ENCODE results near the gene SLC26A9. TPM values are rescaled to one million over a fixed set of nuclear protein-coding genes. Genes with fewer than 3 reads are reported as not detected.

Gene SLC26A9
- polyA plus RNA-seq, 1 of the 3 experiments (the other 2 are of a cell fraction) = not detected

DNA sequence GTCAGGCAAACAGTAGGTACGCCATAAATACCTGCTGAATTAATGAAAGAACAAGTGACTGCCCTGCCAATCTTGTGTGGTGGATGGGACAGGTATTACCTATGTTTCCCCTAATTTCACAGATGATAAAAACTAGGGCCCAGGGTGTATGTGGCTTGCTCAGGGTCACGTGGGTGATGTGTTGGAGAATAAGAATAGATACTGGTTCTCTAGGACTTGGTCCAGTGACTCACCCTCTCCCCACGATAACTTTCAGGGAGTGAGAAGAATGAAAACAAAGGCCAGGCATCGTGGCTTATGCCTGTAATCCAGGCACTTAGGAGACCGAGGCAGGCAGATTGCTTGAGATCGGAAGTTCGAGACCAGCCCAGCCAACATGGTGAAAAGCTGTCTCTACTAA is 26.7 kb downstream of the SLC26A9 start:
- Histone ChIP-seq H4K20me1 (ENCODE audit: insufficient read depth) (no peaks in the 10 kb centered on the region), H3K4me3 (ENCODE audit: low read depth in 2 of 2, low read length in 1 of 2) (no peak overlapping the region), H3K9ac (no peak overlapping the region), H3K79me2 (ENCODE audit: insufficient read depth) (no peaks in the 10 kb centered on the region), H3K4me2 (no peak overlapping the region), H3F3A (replicated peaks; ENCODE audit: insufficient read depth) (no peaks in the 10 kb centered on the region), H3K27me3 (ENCODE audit: insufficient read depth) (no peaks in the 10 kb centered on the region), H3K9me2 (no peaks in the 10 kb centered on the region), H3K27ac (ENCODE audit: low read depth in 2 of 2, low read length in 1 of 2) (no peak overlapping the region), H3K9me3 (no peaks in the 10 kb centered on the region), H2AFZ (ENCODE audit: low read depth) (no peak overlapping the region), H3K36me3 (replicated peaks in 1 of 2; ENCODE audit: control insufficient read depth in 1 of 2, insufficient read depth in 2 of 2, low read length in 1 of 2) (no peaks in the 10 kb centered on the region), H3K4me1 (ENCODE audit: control insufficient read depth in 1 of 2, insufficient read depth in 2 of 2, low read depth in 1 of 2, low read length in 1 of 2) (peaks cover 0 to 17% of the 10 kb centered on the region in 2 experiments; a peak in 1 of 4 replicates)
- CTCF ChIA-PET = interaction anchor here (1.7 to 10.3 kb wide), 8 partner anchors 9 to 258 kb away, joined by 9 to 271 read pairs (median 47); no protein-coding TSS in a partner anchor
- no peak for DNase-seq
- TF ChIP-seq, protein P1, sequence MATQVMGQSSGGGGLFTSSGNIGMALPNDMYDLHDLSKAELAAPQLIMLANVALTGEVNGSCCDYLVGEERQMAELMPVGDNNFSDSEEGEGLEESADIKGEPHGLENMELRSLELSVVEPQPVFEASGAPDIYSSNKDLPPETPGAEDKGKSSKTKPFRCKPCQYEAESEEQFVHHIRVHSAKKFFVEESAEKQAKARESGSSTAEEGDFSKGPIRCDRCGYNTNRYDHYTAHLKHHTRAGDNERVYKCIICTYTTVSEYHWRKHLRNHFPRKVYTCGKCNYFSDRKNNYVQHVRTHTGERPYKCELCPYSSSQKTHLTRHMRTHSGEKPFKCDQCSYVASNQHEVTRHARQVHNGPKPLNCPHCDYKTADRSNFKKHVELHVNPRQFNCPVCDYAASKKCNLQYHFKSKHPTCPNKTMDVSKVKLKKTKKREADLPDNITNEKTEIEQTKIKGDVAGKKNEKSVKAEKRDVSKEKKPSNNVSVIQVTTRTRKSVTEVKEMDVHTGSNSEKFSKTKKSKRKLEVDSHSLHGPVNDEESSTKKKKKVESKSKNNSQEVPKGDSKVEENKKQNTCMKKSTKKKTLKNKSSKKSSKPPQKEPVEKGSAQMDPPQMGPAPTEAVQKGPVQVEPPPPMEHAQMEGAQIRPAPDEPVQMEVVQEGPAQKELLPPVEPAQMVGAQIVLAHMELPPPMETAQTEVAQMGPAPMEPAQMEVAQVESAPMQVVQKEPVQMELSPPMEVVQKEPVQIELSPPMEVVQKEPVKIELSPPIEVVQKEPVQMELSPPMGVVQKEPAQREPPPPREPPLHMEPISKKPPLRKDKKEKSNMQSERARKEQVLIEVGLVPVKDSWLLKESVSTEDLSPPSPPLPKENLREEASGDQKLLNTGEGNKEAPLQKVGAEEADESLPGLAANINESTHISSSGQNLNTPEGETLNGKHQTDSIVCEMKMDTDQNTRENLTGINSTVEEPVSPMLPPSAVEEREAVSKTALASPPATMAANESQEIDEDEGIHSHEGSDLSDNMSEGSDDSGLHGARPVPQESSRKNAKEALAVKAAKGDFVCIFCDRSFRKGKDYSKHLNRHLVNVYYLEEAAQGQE (IDR thresholded peaks at IDR 0.05; ENCODE audit: low read depth, low read length) = no peak
- TF ChIP-seq TEAD4 (IDR thresholded peaks at IDR 0.05; ENCODE audit: borderline replicate concordance, insufficient read depth) (no peak), POLR2AphosphoS5 (IDR thresholded peaks at IDR 0.05; ENCODE audit: low read depth, low read length) (no peak), GATA2 (CRISPR knock-in tag; IDR thresholded peaks at IDR 0.05) (no peak), TCF12 (IDR thresholded peaks at IDR 0.05) (no peak), GABPA (IDR thresholded peaks at IDR 0.05; ENCODE audit: low read depth) (no peak), CHD2 (IDR thresholded peaks at IDR 0.05; ENCODE audit: low read length, partially characterized antibody) (no peak), RCOR1 (IDR thresholded peaks at IDR 0.05; ENCODE audit: low read length) (no peak), JUND (IDR thresholded peaks at IDR 0.05) (no peak), NRF1 (IDR thresholded peaks at IDR 0.05; ENCODE audit: low read depth, low read length) (no peak), RFX5 (IDR thresholded peaks at IDR 0.05; ENCODE audit: low read length) (no peak), FOSL2 (IDR thresholded peaks at IDR 0.05; ENCODE audit: borderline replicate concordance, low read depth) (no peak)
- TF ChIP-seq, protein P2, sequence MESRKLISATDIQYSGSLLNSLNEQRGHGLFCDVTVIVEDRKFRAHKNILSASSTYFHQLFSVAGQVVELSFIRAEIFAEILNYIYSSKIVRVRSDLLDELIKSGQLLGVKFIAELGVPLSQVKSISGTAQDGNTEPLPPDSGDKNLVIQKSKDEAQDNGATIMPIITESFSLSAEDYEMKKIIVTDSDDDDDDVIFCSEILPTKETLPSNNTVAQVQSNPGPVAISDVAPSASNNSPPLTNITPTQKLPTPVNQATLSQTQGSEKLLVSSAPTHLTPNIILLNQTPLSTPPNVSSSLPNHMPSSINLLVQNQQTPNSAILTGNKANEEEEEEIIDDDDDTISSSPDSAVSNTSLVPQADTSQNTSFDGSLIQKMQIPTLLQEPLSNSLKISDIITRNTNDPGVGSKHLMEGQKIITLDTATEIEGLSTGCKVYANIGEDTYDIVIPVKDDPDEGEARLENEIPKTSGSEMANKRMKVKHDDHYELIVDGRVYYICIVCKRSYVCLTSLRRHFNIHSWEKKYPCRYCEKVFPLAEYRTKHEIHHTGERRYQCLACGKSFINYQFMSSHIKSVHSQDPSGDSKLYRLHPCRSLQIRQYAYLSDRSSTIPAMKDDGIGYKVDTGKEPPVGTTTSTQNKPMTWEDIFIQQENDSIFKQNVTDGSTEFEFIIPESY (IDR thresholded peaks at IDR 0.05; ENCODE audit: borderline replicate concordance, low read depth) = no peak
- TF ChIP-seq, protein P3, sequence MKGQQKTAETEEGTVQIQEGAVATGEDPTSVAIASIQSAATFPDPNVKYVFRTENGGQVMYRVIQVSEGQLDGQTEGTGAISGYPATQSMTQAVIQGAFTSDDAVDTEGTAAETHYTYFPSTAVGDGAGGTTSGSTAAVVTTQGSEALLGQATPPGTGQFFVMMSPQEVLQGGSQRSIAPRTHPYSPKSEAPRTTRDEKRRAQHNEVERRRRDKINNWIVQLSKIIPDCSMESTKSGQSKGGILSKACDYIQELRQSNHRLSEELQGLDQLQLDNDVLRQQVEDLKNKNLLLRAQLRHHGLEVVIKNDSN (IDR thresholded peaks at IDR 0.05; ENCODE audit: borderline replicate concordance, low read depth) = no peak
- TF ChIP-seq, protein P4, sequence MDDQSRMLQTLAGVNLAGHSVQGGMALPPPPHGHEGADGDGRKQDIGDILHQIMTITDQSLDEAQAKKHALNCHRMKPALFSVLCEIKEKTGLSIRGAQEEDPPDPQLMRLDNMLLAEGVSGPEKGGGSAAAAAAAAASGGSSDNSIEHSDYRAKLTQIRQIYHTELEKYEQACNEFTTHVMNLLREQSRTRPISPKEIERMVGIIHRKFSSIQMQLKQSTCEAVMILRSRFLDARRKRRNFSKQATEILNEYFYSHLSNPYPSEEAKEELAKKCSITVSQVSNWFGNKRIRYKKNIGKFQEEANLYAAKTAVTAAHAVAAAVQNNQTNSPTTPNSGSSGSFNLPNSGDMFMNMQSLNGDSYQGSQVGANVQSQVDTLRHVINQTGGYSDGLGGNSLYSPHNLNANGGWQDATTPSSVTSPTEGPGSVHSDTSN (IDR thresholded peaks at IDR 0.05) = no peak
- TF ChIP-seq, protein P5, sequence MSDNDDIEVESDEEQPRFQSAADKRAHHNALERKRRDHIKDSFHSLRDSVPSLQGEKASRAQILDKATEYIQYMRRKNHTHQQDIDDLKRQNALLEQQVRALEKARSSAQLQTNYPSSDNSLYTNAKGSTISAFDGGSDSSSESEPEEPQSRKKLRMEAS (IDR thresholded peaks at IDR 0.05; ENCODE audit: low read depth) = no peak
- POLR2A ChIA-PET = no interaction called here
- 71% methylated on average over 7 of the region's 7 CpGs for WGBS (ENCODE audit: low lambda C conversion rate)
